Esophagus (tissue), 2 donors: ENCODE data around the gene SMAP1. TPM values are rescaled to one million over a fixed set of nuclear protein-coding genes. Genes with fewer than 3 reads are reported as not detected.

Experiments
- H3K27ac ChIP-seq, 2 donors: one replicate each; pipeline ENCODE4 v1.5.1; 2013; ENCODE audit warnings: low read depth in 2 of 2, mild to moderate bottlenecking in 2 of 2, inconsistent platforms in 1 of 2, low read length in 1 of 2, moderate library complexity in 1 of 2
- H3K27me3 ChIP-seq, 2 donors: one replicate each; pipeline ENCODE4 v1.6.1; 2013; ENCODE audit warnings: low read length in 2 of 2, control low read depth in 1 of 2, mild to moderate bottlenecking in 1 of 2; ENCODE audit not compliant: insufficient read depth in 2 of 2, control insufficient read depth in 1 of 2
- H3K36me3 ChIP-seq, 2 donors: one replicate each; pipeline ENCODE4 v1.6.1; 2013; ENCODE audit warnings: low read length in 1 of 2; ENCODE audit not compliant: control insufficient read depth in 2 of 2, insufficient read depth in 2 of 2
- H3K4me1 ChIP-seq, 2 donors: one replicate each; pipeline ENCODE4 v1.6.1; 2013; ENCODE audit warnings: low read length in 1 of 2; ENCODE audit not compliant: control insufficient read depth in 2 of 2, insufficient read depth in 2 of 2
- H3K4me3 ChIP-seq, 2 donors: one replicate each; pipeline ENCODE4 v1.5.1; 2013; ENCODE audit warnings: low read length in 2 of 2, mild to moderate bottlenecking in 2 of 2, low read depth in 1 of 2, moderate library complexity in 1 of 2
- H3K9me3 ChIP-seq, 2 donors: one replicate each; pipeline ENCODE4 v1.6.1; 2013; ENCODE audit warnings: mild to moderate bottlenecking in 2 of 2, low read depth in 1 of 2, low read length in 1 of 2, moderate library complexity in 1 of 2; ENCODE audit not compliant: control insufficient read depth in 2 of 2, insufficient read depth in 1 of 2
- WGBS, 2 donors: extraction: QIAGEN DNeasy Blood & Tissue Kit; methylation state at CpG; one replicate each; pipeline ENCODE4 v1.1.7; 2013; 5-methylcytosine and 5-hydroxymethylcytosine counted together
- polyA plus RNA-seq, 2 donors: library from polyadenylated mRNA; stranded (reverse); fragments of 200-250 nt; gene quantifications; one replicate each; pipeline ENCODE4 v1.2.3, GENCODE V29; 2013
- donor health status: healthy with polysubstance abuse.
- donor health status: Bipolar disorder and iron deficiency.

SMAP1 gene
- polyA plus RNA-seq, 2 donors = 19.2 to 24.8 TPM

- no peak overlapping the region for H3K4me3 ChIP-seq
- H3K4me1 ChIP-seq = peaks cover 0 to 6% of the 10 kb centered on the region in 2 donors
- WGBS, 2 donors = 87 to 90% methylated on average over 4 of the region's 4 CpGs
Observed at GRCh38 chr6:70843328-70843918, 175.7 kb downstream of the SMAP1 start.

DNA sequence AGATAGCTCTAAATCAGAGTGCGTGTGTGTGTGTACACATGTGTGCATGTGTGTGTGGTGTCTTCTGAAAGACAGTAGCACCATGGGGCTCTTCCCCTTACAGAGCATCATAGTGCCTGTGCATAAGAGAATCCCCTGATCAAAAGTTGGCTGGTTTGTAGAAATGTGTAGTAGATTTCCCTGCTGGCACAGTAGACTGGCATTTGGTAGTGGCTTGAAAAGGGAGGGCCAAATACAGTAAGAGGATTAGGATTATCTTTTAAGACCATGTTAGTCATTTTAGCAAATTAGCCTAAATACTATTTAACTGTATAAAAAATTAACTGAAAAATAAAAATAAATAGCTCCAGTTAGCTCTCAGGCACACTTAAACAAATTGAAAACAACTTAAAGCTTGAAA is 176.6 kb downstream of the SMAP1 start:
- Histone ChIP-seq H3K27ac (no peak overlapping the region), H3K4me3 (no peak overlapping the region), H3K4me1 (peaks cover 0 to 6% of the 10 kb centered on the region in 2 donors), H3K27me3 (no peaks in the 10 kb centered on the region), H3K9me3 (no peaks in the 10 kb centered on the region), H3K36me3 (peaks cover 0 to 2% of the 10 kb centered on the region in 2 donors)
- 96 to 100% methylated on average over 1 of the region's 1 CpG for WGBS, 2 donors

More at GRCh38 chr6:70843328-70843918, 175.7 kb downstream of the SMAP1 start:
- Histone ChIP-seq H3K27me3 (no peaks in the 10 kb centered on the region), H3K36me3 (peaks cover 0 to 2% of the 10 kb centered on the region in 2 donors), H3K27ac (no peak overlapping the region), H3K9me3 (no peaks in the 10 kb centered on the region)

- no peaks in the 10 kb centered on the region for H3K9me3 ChIP-seq
- H3K27me3 ChIP-seq = no peaks in the 10 kb centered on the region
- no peak overlapping the region for H3K4me3 ChIP-seq
- H3K4me1 ChIP-seq = peaks cover 0 to 6% of the 10 kb centered on the region in 2 donors
- H3K27ac ChIP-seq = peak overlapping the region in 1 of 2 donors; percentile 53
- WGBS, 2 donors = 61 to 79% methylated on average over 8 of the region's 8 CpGs
- no peaks in the 10 kb centered on the region for H3K36me3 ChIP-seq
Observed at GRCh38 chr6:70846207-70846835, 178.6 kb downstream of the SMAP1 start.

- no peaks in the 10 kb centered on the region for H3K36me3 ChIP-seq
- whole genome bisulfite sequencing, 2 donors = 88 to 92% methylated on average over 4 of the region's 4 CpGs
- no peak overlapping the region for H3K27ac ChIP-seq
- no peaks in the 10 kb centered on the region for H3K27me3 ChIP-seq
- H3K9me3 ChIP-seq = no peaks in the 10 kb centered on the region
- H3K4me1 ChIP-seq = peaks cover 0 to 6% of the 10 kb centered on the region in 2 donors
- H3K4me3 ChIP-seq = no peak overlapping the region
Observed at GRCh38 chr6:70847106-70848084, 179.7 kb downstream of the SMAP1 start.

DNA sequence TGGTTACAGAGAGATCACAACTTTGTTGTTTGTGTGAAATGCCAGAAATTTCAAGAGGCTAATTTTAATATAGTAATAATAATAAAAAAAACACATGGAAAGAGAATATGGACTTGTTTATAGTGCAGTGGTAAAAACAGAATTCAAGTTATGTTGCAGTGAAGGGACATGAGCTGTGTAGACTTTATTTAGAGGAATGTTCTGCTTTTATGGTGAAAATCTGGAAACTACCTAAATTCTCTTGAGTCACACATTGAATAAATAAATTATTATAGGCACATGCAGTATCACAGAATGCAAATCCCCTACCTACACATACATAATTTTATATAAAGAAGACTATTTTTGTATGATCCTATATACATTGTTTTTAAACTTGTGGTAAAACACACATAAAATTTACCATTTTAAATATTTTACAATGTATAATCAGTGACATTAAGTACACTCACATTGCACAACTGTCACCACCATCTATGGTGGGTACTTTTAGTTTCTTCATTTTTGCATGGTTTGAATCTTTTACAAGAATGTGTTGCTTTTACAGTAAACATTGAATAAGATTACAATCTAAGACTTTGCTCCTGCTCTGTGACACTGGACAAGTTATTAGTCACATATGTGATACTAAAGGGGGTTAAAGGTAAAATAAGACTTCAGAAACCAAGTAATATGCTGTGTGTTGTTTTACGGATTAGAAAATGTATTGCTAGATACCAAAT is 181.8 kb downstream of the SMAP1 start:
- no peaks in the 10 kb centered on the region for H3K27me3 ChIP-seq
- H3K27ac ChIP-seq = no peak overlapping the region
- 80 to 95% methylated on average over 1 of the region's 1 CpG for WGBS, 2 donors
- peaks cover 0 to 6% of the 10 kb centered on the region in 2 donors for H3K4me1 ChIP-seq
- no peak overlapping the region for H3K4me3 ChIP-seq
- no peaks in the 10 kb centered on the region for H3K9me3 ChIP-seq
- H3K36me3 ChIP-seq = peaks cover 0 to 3% of the 10 kb centered on the region in 2 donors

- Histone ChIP-seq H3K27ac (no peak overlapping the region), H3K9me3 (no peaks in the 10 kb centered on the region), H3K36me3 (peaks cover 0 to 3% of the 10 kb centered on the region in 2 donors), H3K4me1 (no peaks in the 10 kb centered on the region), H3K4me3 (no peak overlapping the region), H3K27me3 (no peaks in the 10 kb centered on the region)
Observed at GRCh38 chr6:70852667-70853246, 185.1 kb downstream of the SMAP1 start.

DNA sequence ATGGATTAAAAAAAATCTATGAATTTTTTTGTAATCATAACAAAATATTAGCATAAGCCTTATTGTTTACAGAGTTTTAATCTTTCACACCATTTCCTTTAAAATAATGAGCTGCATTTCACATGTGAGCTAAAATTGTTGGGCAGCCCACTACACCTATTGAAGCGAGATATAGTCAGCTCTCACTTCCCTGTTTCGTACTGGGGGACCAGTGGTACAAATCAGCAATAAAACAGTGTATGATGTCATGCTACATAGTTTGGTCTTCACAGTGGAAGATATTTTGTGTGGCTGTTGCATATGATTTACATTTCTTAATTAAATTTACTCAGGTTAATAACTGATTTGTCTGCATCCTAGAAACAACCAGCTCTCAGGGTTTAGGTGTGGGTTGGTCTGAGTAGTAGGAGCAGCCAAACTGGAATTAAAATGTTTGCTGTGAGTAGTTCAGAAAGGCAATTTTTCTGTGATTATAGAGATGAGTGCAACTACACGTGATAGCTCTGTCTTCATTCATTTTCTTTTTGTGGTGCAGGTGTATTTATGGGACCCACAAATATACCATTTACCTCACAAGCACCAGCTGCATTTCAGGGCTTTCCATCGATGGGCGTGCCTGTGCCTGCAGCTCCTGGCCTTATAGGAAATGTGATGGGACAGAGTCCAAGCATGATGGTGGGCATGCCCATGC is 189.8 kb downstream of the SMAP1 start:
- peaks cover 0 to 10% of the 10 kb centered on the region in 2 donors for H3K36me3 ChIP-seq
- no peaks in the 10 kb centered on the region for H3K4me1 ChIP-seq
- 91 to 92% methylated on average over 5 of the region's 5 CpGs for WGBS, 2 donors
- H3K9me3 ChIP-seq = no peaks in the 10 kb centered on the region
- H3K27me3 ChIP-seq = no peaks in the 10 kb centered on the region
- H3K4me3 ChIP-seq = no peak overlapping the region
- H3K27ac ChIP-seq = no peak overlapping the region

DNA sequence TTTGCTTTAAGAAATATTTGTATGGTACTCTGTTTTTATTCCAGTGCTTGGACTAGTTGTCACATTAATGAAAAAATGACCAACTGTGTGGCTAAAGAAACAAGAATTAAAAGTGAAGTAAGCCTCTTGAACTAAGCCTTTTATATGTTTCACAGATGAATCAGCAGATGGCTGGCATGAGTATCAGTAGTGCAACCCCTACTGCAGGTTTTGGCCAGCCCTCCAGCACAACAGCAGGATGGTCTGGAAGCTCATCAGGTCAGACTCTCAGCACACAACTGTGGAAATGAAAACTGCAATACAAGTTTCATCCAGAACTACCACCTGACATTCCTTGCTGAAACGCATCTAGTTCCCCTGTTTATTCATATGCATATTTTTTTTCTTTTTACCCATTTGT is 192.4 kb downstream of the SMAP1 start:
- Histone ChIP-seq H3K9me3 (no peaks in the 10 kb centered on the region), H3K36me3 (peaks cover 0 to 7% of the 10 kb centered on the region in 2 donors), H3K27me3 (no peaks in the 10 kb centered on the region), H3K4me3 (no peak overlapping the region), H3K27ac (no peak overlapping the region), H3K4me1 (no peaks in the 10 kb centered on the region)
- 91 to 94% methylated on average over 1 of the region's 1 CpG for WGBS, 2 donors
